T-helper 9 cell (primary cell): ENCODE measurements around the gene GALNT7.

ENCODE experiments used
- DNase-seq: peaks from one replicate; pipeline ENCODE4 v3.0.0-alpha.2; 2020

GALNT7 gene

DNA sequence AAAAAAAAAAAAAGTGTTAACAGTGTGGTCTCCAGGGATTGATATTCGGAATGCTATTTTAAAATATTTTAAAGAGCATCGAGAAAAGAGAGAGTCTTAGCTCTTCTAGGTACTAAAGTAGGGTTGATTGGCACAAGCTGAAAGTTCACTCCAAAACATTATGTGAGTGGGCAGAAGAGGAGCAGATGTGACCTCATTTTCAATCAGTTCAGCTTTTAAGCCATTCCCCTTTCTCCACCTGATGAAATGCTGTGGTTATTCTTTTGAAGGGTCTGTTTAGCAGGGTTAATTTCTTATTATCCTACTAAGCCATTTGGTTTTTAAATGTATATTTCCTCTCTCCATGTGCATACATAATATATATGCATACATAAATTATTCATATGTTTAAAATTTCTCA is 69.2 kb downstream of the GALNT7 start:
- no peak for DNase-seq

- no peak for DNase-seq
These were observed 72.1 kb downstream of the GALNT7 start for GRCh38 chr4:173240696-173241095.

DNA sequence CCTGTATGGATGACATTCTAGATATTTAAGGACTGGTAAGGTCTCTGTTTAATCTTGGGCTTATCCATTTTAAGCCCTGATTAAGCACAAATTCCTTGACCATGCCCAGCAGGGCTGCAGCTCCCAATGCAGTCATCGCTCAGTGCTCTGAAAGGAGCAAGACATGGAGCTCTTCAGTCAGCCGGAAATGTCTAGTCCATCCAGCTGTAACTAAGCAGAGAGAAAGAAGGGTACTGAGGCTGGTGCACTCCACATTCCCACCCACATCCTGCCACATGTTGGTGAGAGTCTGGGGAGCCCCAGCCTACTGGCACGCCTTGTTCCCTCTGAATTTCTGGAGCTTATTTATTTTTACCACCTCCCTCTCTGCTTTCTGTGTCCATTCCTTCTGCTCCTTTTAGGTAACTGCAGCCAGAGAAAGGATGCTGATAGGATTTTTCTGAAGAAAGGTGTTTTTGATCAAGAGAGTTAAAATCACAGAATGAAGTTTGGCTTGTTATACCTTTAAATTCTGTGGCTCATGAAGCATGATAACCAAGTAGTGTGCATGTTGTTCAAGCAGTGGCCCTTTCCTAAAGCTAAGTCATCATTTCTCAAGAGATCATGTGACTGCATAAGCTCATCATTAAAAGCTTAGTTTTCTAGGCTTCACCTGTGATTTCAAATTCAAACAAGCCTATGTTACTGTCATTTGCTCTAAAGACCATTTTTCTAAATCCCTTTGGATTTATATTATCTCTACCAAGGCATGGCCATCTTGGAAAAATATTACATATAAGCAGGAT is 74.0 kb downstream of the GALNT7 start:
- DNase-seq, result no peak

DNA sequence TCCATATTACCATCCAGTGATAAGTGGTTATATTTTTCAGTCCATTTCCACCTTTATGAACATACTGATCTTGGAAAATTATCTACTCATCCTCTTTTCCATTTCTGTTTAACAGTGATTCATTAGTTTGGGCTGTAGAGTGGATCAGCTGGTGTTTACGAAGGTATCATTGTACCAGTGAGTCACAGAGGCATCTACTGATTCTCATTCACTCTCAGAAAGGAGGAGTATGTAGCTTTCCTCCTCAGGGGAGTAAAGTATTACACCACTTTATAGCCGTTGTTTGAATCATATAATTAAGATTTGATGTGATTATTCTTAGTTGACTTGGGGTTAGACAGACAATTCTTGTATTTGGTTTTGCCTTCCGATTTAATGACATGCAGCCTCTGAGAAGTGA is 74.7 kb downstream of the GALNT7 start:
- no peak for DNase-seq

DNA sequence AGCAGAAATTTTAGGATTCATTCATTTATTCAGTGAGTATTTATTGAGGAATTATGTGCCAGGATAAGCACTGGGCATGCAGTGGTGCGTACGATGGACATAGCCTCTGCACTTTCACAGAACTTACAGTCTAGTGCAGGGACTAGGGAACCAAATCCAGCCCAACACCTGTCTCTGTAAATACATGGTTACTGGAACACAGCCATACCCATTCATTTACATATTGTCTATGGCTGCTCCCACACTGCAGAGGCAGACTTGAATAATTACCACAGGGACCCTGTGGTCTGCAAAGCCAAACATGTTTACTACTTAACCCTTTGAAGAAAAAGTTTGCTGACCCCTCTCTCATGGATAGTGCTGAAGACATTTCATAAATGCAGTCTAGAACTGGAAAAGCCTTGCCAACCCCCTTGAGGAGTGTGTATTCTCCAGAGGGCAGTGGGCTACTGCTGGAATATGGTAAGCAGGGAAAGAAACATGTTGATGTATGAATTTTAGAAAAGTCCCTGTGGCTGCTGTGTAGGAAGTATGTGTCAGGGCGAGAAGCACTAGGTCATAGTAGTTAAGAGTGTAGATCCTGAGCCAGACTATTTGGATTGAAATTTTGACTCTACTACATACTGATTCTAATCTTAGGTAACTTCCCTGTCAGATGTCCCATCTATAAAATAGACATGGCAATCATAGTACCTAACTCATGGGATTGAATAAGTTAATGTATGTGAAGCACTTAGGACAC is 75.5 kb downstream of the GALNT7 start:
- DNase-seq, result no peak

DNA sequence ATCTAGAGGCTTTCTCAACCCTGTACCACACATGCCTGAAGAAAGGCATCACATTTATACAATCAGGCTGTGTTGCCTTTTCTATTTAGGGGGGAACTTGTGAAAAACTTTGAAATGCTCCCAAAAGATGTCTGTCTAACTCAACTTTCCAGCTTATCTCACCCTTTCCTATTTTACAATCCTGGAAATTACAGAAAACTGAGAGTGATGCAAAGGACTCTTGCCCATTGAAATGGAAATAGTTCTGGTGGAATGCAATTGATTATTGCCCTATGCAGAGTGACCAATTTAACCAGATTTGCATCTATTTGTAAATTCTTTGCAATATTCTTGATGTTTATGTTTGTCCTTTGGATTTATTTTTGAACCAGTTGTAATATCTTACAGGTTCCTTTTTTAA is 77.3 kb downstream of the GALNT7 start:
- DNase-seq, result no peak

DNA sequence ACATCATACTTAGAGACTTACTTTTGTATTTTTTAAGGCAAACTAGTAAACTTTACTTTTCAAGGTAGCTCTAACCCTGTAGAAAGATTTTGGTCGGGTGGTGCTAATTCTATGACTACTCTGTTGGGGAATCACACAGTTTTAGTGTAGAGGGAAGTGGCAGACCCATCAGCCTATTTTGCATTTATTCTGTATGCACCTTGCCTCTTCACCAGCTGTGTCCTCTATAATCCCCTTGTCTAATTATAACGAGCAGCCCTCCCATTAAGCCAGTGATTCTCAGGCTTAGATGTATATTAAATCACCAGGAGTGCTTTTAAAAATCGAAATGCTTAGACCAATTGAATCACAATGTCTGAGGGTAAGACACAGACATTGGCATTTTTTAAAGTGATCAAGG is 78.1 kb downstream of the GALNT7 start:
- DNase-seq, result no peak

DNA sequence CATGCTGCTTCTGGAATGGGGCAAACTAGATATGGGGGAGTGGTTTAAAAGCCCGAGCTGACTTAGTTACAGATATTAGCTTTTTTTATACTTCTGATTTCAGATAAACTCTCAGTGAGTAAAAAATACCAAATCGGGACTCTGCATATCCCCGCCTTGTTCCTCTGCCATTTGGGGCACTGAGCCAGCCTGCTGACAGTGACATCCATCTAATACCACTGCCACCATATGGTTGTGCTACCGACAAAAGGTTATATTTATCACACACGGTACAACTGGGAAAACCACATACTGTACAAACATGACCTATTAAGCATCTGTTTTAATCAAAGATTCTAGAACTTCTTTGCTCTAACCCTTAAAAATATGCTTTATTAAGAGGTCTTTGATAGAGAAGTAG is 78.7 kb downstream of the GALNT7 start:
- DNase-seq, result no peak

GRCh38 chr4:173248690-173249089 is 80.1 kb downstream of the GALNT7 start:
- DNase-seq, result no peak

DNA sequence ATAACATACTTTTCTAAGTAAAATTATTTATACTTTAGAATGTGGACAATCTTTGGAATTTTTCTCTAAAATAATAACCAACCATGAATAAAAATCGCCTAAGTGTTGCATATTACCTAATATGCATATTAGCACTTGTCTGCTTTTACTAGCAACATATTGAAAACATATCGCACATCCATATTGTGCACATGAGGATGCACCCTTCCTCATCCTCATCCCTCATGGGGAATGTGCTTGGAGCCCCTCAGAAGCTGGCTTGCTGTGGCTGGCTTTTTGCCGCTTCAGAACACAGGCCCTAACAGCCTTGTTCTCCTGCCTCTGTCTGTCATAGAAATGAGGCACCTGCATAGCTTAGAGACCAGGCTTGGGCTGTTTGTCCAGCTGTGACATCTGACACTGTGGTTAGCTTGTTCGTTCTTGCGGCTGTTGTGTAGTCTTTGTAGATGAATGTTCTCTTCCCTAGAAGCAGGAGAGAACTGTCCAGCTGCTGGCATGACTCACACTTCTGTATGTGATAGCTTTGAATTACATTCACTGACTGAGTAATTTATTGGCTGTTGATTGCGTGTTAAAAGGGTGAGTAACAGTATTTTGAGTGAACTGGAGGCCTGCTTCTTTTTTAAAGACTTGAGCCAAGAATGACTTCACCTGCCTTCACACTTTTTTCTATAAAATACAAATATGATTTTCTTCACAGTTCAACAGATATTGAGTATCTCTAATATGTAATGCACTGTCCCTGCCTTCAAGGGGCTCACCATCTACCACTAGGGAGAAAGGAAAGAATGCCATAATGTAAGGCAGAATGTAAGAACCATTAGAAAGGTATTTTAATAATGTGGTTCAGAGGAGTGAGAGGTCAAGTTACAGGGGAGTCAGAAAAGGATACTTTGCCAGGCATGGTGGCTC is 83.7 kb downstream of the GALNT7 start:
- no peak for DNase-seq

- no peak for DNase-seq
These were observed 85.0 kb downstream of the GALNT7 start for GRCh38 chr4:173253561-173253960.

DNA sequence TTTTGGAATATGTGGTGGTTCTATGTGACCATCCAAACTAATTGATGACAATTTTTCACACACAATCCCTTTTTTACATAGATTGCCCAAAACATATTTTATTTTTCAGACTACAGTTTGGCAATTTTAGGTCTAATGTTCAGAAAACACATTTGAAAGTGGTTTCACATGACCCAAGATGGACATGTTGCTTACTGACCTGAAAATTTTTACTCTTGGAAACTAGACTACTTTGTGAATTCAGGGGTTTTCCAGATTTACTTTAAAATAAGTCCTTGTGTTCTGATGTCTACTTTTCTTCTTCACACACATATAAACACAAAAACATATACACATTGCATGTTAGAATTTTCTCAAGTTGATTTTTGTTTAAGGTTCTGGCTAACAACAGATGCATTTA is 86.0 kb downstream of the GALNT7 start:
- no peak for DNase-seq

DNA sequence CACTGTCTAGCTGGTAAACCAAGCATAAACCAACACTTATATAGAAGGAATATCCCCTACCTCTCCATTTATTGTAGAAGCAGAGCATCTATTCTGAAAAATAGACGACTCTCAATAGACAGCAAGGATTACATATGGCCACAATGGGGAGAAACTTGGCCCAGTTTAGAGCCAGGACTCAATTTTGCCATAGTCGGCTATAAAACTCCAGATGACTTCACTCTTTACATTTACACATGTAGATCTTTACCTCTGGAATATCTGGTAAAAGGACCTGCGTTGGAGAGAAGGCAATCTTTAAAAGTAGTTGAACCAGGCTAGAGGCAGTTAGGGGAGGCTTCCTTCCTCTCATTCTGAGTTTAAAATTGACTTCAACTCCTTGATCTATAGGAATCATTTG is 88.2 kb downstream of the GALNT7 start:
- no peak for DNase-seq

GRCh38 chr4:173257732-173258717 is 89.4 kb downstream of the GALNT7 start:
- peak; percentile 31 for DNase-seq

DNA sequence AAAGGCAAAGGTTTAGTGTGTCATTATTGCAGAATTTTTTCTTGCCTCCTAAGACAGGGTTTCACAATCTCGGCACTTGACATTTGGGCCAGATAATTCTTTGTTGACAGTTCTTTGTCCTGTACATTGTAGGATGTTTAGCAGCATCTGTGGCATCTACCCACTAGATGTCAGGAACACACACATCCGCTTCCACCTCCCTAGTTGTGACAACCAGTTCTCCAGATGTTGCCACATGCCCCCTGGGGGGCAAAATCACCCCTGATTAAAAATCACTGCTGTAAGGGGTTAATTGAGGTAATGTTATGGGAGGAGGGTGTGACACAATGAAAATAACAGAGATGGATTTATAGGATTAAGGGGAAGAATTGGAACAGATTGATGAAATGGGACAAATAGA is 90.3 kb downstream of the GALNT7 start:
- no peak for DNase-seq

DNA sequence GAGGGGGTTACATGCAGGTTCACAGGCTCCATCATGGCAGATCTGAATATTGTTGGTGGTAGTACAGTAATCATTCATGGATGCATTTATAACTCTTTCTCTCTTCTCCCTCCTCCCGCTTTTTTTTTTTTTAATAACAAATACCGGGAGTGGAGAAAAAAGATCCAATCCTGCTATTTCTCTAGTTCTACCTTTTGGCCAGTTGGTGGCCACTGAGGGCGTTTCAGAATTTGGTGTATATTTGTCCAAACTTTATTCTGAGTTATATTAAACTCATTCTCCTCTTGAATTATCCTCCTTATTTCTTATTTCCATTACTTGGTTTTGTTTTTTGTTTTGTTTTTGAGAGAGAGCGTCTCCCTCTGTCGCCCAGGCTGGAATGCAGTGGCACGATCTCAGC is 90.7 kb downstream of the GALNT7 start:
- no peak for DNase-seq

DNA sequence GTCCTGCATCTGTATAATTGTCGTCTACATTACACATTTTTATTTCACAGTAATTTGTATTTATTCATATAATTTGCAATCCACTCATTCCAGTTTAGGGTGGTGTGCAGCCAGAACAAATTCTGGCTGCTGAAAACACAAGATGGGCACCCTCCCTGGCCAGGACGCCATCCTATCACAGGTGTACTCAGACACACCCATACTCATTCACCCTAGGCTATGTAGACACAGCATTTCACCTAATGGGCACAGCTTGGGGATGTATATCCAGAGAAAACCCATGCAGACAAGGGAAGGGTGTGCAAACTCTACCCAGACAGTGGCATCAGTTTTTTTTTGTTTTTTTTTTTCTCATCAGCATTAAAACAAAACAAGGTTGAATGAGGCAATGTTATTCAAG is 92.4 kb downstream of the GALNT7 start:
- no peak for DNase-seq

- DNase-seq, result no peak
These were observed 93.8 kb downstream of the GALNT7 start for GRCh38 chr4:173262375-173262774.

GRCh38 chr4:173264245-173264644 is 95.6 kb downstream of the GALNT7 start:
- no peak for DNase-seq

- DNase-seq, result no peak
These were observed 96.1 kb downstream of the GALNT7 start for GRCh38 chr4:173264684-173265185.

DNA sequence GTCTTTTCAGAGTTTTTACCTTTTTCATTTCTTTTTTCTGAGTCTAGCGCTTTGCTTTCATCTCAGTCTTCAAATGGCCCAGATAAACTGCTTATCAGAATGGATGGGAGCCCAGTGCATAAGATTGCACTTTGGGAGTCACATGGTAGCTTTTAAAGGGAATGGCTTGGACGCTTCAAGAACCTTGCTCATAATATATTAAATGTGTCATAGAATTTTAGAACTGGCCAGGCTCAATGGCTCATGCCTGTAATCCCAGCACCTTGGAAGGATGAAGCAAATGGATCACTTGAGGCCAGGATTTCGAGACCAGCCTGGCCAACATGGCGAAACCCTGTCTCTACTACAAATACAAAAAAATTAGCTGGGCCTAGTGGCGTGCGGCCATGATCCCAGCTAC is 97.1 kb downstream of the GALNT7 start:
- no peak for DNase-seq

- DNase-seq, result no peak
These were observed 99.1 kb downstream of the GALNT7 start for GRCh38 chr4:173267711-173268110.
